Occipital lobe (tissue), 3 donors: ENCODE results near the gene PSTPIP1. TPM values are rescaled to one million over a fixed set of nuclear protein-coding genes. Genes with fewer than 3 reads are reported as not detected.

Experiments
- DNase-seq: peaks from one replicate; lab custom pipeline; 2025; lab: John Stamatoyannopoulos, UW
- small RNA-seq: library from RNA; depleted of rRNA; stranded (forward); fragments of <200 nt; gene quantifications from one replicate; pipeline ENCODE3, GENCODE V24; 2014
- total RNA-seq: library from RNA; depleted of rRNA; stranded (reverse); fragments of >200 nt; gene quantifications from one replicate; pipeline ENCODE4 v1.2.3, GENCODE V29; 2014

The PSTPIP1 gene
- total RNA-seq, 1 donor from 2014 or later: 0.62 TPM

- no peak for DNase-seq
These were observed 73.7 kb downstream of the PSTPIP1 start for GRCh38 chr15:77068633-77069032.

GRCh38 chr15:77069521-77070121, 74.7 kb downstream of the PSTPIP1 start:
- no peak for DNase-seq

- no peak for DNase-seq
These were observed 75.2 kb downstream of the PSTPIP1 start for GRCh38 chr15:77070180-77070494.

- peak; percentile 93 for DNase-seq
These were observed 75.8 kb downstream of the PSTPIP1 start, which contains the start of gene TSPAN3 for GRCh38 chr15:77070495-77071304. Gene TSPAN3 (minus strand): TSS chr15:77071109. CDS start chr15:77070954, 155 bp downstream.

GRCh38 chr15:77071305-77072223, 76.6 kb downstream of the PSTPIP1 start:
- DNase-seq: no peak

- no peak for DNase-seq
These were observed 79.4 kb downstream of the PSTPIP1 start for GRCh38 chr15:77074350-77074749.

- DNase-seq: no peak
These were observed 80.6 kb downstream of the PSTPIP1 start for GRCh38 chr15:77075528-77075927.

- DNase-seq: no peak
These were observed 81.5 kb downstream of the PSTPIP1 start for GRCh38 chr15:77076323-77076915.

- no peak for DNase-seq
These were observed 87.0 kb downstream of the PSTPIP1 start for GRCh38 chr15:77081971-77082370.

GRCh38 chr15:77083381-77084160, 88.6 kb downstream of the PSTPIP1 start:
- DNase-seq: peak; percentile 89

GRCh38 chr15:77084436-77084835, 89.5 kb downstream of the PSTPIP1 start:
- DNase-seq: no peak

GRCh38 chr15:77085297-77085696, 90.4 kb downstream of the PSTPIP1 start:
- no peak for DNase-seq

Small RNA genes lying within 50 kb of the gene (small RNA-seq; reads per million reads assigned to genes)
- gene RN7SL278P: not detected

Other genes starting within 250 kb of the PSTPIP1 start
- gene SCAPER, start 89.8 kb upstream of the PSTPIP1 start, total RNA-seq: 80.0 TPM
- 68.0 TPM for gene RCN2, start 63.4 kb upstream of the PSTPIP1 start, total RNA-seq
- 202 TPM for gene TSPAN3, start 76.0 kb downstream of the PSTPIP1 start, total RNA-seq